ENCODE measurements around the gene GTF3C1.
"Not testable (repeated sequence)": the region's sequence is repeated elsewhere in the genome, so short reads cannot be mapped to it uniquely, and the experiment has no call there.

The GTF3C1 gene, protein sequence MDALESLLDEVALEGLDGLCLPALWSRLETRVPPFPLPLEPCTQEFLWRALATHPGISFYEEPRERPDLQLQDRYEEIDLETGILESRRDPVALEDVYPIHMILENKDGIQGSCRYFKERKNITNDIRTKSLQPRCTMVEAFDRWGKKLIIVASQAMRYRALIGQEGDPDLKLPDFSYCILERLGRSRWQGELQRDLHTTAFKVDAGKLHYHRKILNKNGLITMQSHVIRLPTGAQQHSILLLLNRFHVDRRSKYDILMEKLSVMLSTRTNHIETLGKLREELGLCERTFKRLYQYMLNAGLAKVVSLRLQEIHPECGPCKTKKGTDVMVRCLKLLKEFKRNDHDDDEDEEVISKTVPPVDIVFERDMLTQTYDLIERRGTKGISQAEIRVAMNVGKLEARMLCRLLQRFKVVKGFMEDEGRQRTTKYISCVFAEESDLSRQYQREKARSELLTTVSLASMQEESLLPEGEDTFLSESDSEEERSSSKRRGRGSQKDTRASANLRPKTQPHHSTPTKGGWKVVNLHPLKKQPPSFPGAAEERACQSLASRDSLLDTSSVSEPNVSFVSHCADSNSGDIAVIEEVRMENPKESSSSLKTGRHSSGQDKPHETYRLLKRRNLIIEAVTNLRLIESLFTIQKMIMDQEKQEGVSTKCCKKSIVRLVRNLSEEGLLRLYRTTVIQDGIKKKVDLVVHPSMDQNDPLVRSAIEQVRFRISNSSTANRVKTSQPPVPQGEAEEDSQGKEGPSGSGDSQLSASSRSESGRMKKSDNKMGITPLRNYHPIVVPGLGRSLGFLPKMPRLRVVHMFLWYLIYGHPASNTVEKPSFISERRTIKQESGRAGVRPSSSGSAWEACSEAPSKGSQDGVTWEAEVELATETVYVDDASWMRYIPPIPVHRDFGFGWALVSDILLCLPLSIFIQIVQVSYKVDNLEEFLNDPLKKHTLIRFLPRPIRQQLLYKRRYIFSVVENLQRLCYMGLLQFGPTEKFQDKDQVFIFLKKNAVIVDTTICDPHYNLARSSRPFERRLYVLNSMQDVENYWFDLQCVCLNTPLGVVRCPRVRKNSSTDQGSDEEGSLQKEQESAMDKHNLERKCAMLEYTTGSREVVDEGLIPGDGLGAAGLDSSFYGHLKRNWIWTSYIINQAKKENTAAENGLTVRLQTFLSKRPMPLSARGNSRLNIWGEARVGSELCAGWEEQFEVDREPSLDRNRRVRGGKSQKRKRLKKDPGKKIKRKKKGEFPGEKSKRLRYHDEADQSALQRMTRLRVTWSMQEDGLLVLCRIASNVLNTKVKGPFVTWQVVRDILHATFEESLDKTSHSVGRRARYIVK (N-terminal part only)

DNA sequence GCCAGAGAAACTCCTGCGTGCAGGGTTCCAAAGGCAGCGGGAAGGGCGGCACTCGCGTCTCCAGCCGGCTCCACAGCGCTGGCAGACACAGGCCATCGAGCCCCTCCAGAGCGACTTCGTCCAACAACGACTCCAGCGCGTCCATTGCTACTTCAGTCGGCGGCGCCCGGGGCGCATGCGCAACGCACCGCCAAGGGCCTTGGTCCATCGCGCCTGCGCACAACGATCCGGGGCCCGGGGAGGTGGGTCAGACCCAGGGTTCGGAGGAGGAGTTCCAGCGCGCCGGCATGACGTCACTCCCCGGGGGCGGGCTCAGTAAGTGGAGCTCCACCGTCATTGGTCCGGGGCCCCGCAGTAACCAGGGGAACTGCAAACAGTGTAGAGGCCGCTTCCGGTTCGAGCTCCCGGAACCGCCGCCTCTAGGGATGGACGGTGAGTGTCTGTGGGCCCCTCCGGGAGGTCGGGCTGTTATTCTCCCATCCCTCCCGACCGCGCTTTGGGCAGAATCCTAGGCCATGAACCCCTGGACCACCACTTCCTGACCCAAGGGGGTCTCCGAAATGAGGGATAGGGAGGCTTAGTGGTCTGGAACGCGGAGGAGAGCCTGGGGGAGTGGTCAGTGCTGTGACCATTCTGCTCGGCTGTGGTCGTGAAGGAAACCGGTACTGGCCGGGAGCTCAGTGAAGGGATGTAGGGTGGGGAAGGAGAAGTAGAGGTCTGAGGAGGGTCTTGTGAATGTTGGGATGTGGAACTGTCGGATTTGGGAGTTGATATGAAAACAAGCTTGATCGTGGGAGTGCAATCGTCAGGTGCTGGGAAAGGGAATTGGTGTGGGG is at the start of gene GTF3C1, which contains the start of gene KATNIP:
Gene GTF3C1 (minus strand): TSS at position 168 of the 836 bp plus-strand sequence. CDS start 23 bp downstream, at position 145.
Gene KATNIP (plus strand): TSS at position 399 of the 836 bp plus-strand sequence. CDS start 27 bp downstream, at position 426.
- DNase-seq, result peak; percentile 96 to 99

DNA sequence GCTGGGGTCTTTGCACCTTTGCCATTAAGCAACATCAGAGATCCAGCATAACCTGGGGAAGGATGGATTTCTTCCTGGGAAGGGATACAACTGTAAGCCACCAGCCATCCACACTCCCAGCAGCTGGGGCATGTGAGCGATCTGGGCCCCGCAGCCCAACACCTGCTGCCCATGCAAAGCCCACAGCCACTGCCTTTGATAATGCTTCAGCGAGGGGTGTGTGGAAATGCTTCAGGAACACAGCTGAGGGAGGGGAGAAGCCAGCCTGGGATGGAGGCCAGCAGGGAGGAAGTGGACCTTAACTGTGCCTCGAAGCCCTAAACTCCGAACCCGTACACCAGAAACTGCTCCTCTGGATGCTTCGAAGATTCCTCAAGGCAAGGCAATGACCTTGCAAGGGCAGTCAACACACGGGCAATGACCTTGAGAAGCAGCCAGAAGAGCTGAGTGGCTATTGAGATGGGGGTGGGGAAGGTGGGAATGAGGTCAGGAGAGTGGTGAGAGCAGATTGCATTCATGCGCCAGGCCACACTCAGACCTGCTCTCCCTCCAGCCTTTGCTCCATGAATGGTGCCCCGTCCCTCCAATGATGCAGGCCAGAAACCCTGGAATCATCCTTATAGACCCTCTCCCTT is 49.3 kb upstream of the GTF3C1 start:
- no peak for DNase-seq

DNA sequence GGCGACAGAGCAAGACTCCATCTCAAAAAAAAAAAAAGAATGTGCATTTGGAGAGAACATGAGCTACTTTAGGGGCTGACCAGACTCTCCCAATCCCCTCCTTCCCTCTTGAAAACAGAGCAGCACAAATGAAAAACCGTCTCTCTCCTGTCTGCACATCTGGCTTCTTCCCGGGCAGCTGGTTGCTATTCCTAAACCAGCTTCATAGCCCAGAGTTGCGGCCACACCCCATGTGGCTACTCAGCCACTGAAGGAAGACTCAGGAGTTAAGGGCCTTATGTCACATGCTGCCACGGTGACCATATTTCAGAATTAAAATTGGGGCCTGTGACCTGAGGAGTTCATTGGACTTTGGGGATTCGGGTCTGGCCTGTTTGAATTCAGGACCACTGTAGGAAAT is 48.5 kb upstream of the GTF3C1 start:
- DNase-seq, result no peak

DNA sequence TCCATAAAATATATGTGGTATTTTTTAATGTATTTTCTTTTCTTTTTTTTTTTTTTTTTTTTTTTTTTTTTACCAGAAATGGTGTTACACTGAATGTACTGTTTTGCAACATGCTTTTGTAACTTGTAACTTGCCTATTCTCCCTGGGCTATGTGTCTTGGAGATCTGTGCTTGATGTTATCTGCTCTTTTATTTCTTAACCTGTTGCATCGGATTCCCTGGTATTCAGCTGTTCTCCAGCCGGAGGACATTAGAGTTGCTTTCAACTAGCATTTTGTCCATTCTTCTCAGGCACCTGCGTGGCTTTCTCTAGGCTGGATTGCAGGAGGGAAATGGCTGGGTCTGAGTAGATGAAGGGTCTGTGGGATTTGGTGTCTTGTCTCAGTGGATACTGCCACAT is 47.6 kb upstream of the GTF3C1 start:
- DNase-seq, result no peak

DNA sequence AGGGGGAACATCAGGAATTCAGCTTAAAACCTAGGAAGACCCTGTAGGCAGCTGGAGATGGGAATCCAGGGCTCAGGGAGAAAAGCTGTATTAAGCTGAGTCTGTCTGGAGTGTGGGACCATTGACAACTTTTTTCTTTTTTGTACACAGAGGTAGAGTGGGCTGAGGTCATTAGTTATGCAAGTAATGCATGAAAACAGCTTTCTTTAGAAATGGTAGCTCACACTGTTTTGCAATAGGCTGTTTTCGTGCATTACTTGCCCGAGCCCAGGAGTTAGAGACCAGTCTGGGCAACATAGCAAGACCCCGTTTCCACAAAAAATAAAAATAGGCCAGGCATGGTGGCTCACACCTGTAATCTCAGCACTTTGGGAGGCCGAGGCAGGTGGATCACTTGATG is 46.7 kb upstream of the GTF3C1 start:
- no peak for DNase-seq

DNA sequence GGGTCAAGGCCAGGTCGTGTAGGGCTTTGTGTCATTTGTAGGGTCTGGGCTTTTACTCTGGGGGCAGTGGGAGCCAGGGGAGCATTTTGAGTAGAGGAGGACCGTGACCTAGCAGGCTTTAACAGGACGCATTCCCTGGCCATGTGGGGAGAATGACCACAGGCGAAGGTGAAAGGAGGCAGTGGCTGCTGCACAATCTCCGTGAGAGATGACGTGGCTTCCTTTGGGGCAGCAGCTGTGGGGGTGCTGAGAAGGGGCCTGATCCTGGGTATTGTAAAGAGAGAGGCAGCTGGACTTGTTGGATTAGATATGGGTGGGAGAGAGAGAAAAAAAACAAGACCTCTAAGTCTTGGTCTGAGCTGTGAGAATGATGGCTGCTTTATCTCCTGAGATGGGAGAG is 46.3 kb upstream of the GTF3C1 start:
- no peak for DNase-seq

DNA sequence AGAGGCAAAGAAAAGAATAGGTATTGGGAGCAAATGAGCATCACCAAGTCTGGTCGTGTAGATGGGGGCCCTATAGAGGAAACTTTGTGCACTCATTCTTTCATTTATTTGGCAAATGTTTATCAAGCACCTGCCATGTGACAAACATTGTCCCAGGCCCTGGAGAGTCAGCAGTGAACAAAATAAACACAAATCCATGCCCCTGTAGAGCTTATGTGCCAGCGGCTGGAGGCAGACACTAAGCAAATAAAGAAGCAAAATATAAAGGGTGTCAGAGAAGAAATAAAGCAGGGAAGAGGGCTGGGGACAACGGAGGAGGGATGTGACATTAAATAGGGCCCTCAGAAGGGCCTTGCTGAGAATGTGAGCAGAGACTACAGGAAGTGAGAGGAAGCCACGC is 45.8 kb upstream of the GTF3C1 start:
- no peak for DNase-seq

DNA sequence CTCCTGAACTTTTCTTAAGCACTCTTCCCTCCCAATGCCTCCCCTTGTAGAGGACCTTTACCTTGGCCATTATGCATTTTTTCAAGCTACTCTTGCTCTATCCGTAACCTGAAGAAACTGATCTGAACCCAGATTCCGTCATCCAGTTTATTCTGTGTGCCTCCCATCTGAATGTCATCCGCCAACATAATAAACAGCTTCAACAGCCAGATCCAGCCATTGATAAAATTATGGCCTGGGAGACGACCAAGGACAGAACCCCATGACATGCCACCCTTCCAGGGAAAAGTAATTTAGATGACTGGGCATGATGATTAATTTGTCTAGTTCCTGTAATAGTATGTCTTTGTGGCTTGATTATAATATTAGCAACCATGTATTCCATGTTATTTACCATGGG is 42.1 kb upstream of the GTF3C1 start:
- DNase-seq, result no peak

DNA sequence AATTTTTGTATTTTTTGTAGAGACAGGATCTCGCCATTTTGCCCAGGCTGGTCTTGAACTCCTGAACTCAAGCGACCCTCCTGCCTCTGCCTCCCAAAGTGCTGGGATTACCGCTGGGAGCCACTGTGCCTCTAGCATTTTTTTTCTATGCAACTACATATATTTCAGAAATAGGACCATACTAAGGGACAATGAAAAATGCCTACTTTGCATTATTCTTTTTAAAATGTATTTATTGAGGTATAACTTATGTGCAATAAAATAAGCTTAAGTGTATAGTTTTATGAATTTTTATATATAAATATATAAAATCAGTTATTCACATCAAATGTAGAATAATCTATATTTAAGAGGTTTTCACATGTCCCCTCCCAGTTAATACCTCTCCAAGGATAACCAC is 38.3 kb upstream of the GTF3C1 start:
- DNase-seq, result no peak

DNA sequence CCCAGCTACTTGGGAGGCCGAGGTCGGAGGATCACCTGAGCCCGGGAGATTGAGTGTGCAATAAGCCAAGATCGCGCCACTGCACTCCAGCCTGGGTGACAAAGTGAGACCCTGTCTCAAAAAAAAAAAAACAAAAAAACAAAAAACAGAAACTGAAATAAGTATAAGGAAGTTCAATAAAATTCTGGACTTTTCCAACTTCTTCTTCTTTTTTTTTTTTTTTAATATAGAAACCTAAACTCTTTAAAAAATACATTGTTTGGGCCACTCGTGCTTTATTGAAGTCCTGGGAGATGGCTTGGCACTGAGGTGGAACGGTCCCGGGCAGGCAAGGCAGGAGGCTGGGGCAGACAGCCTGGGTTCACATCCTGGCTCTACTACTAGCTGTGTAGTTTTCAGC is 37.0 kb upstream of the GTF3C1 start:
- no peak for DNase-seq

DNA sequence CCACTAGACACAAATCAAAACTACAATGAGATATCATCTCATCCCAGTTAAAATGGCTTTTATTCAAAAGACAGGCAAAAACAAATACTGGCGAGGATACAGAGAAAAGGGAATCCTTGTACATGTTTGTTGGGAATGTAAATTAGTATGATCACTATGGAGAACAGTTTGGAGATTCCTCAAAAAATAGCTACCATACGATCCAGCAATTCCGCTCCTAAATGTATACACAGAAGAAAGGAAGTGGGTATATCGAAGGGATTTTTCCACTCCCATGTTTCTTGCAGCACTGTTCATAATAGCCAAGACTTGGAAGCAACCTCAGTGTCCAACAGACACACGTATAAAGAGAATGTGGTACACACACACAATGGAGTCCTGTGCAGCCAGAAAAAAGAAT is 35.5 kb upstream of the GTF3C1 start:
- no peak for DNase-seq

DNA sequence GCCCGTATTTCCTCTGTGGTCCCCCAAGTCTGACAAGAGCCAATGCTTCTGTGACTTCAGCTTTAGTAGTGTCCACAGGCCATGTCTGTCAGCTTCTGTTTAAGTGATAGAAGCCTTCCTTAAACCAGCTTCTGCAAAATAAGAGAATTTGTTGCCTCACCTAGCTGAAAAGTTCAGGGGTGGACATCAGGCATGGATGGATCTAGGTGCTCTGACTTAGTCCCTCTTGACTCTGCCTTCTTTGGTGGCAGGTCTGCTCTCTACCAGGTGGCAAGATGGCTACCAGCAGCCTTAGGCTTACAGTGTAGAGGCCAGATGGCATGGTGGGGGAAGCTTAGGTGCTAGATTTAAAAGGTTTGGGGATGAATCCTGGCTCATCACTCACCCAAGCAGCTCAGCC is 33.9 kb upstream of the GTF3C1 start:
- no peak for DNase-seq

DNA sequence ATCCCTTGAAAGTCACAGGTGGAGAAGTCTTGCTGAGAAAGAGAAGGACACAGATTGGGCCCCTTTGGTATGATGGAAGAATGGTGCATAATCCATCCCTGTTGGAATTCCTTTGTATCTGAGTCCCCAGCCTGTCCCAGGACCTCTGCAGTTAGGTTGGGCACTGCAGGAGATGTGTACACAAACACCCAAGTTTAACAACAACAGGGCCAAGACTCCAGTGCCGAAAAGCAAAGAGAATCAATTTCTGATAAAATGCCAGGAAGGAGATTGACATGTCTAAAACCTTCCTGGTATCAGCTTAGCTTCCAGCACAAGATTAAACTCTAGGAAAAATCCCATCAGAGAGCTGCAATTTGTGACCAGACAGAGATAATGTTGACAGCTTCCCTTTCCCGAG is 33.2 kb upstream of the GTF3C1 start:
- no peak for DNase-seq

DNA sequence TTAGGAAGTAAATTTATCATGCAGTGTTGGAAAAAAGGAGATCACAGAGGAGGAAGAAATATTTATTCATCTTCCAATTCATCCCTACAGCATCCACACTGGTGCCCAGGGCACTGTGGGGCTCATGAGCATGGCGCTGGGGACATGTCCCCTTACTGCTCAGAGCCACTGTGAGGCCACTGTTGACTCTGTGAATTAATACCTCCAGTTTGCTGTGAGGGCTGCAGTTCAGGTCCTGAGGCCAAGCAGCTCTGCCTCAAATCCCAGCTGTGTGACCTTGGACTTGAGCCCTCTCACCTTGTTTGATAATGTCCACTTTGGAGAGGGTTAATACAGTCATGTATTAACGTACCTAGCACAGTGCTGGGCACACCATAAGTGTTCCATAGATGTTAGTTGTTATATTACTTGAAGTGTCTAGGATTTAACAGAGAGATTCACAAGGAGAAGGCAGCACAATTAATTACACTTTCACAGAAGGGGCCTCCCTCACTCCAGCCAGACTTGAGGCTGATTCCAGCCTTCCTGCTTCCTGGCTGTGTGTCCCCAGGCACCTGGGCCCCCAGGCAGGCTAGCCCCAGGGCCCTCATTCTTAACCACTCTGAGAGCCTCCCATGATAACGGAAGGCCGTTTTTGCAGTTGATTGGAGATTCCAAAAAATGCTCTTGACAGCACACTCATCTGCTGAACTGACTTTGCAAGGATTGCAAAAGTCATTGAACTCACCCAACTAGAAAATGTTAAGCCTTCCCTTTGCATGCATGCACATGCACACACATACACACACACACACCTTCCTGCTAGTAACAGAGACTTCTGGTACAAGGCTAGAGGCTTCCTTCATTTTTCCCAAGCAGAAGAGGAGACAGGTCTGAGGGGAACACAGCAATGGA is 29.6 kb upstream of the GTF3C1 start:
- no peak for DNase-seq

DNA sequence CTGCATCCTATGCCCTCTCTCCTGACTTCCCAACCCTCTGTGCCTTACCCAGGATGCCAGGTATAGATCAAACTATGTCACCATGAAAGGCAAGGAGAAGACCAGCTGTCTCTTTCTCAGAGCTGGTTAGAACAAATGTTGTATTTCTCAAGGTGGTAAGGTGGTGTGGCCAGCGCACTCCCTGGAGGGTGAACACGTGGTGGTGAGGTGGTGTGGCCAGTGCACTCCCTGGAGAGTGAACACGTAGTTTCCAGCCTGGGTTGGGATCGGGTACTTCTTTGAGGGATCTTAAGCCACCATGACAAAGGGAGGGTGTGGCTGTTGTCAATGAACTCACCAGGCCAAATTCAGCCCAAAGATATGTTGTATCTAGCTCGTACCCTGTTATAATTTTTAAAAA is 27.0 kb upstream of the GTF3C1 start:
- DNase-seq, result no peak

DNA sequence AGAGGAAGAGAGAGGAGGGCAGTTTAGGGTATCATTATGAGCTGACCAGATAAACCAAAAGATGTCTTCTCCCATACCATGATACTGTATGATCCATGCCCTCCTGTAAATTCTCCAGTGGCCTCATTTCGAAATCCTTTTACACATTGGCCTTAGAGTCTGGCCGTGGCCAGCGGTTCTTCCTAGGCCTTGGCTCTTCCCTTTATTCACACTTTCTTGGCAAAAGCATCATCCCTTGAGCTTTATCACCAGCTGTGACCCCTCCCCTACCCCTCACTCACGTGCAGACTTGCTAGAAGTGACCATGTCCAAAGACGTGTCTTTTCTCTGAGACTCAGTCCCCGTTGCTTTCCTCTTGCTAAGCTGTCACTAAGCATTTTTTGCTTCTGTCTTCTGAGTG is 23.0 kb upstream of the GTF3C1 start:
- no peak for DNase-seq

DNA sequence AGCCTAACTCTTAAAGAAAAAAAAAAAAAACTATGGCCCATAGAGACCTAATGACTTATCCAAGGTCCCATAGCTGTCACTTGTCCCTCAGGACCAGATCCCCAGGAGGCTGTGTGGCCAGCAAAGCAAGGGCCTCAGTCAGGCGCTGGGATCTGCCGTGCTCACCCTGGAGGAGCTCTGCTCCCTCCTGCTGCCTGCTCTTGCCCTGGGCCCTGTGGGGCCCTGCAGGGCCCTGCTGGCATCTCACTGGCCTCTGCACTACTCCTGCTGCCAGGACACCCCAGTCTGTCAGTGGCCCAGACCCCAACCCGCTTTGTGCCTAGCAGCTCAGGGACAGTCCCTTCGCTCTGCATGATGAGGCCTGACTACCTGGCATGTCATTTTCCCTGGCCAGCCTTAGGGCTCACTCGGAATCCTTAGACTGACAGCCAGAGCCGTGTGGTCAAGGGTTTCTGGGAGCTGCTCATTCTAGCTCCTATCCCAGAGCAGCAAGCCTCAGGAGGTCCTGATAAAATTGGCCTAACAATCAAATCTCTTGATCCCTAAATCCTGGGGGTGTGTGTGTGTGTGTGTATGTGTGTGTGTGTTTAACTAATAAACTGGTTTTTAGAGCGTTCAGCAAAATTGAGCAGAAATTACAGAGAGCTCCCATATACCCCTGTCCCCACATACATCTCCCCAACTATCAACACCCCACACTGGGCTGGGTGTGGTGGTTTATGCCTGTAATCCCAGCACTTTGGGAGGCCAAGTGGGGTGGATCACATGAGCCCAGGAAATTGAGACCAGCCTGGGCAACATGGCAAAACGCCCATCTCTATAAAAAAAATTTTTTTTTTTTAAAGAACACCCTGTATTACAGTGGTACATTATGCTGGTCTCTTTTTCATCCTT is 22.0 kb upstream of the GTF3C1 start:
- DNase-seq, result no peak

DNA sequence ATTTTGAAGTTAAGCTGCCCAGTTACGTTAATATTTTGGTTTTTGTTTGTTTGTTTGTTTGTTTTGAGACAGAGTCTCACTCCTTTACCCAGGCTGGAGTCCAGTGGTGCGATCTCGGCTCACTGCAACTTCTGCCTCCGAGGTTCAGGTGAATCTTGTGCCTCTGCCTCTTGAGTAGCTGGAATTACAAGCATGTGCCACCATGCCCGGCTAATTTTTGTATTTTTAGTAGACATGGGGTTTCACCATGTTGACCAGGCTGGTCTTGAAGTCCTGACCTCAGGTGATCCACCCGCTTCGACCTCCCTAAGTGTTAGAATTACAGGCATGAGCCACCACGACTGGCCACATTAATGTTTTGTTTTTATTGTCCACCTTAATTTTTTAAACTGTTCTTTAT is 21.3 kb upstream of the GTF3C1 start:
- not testable (repeated sequence) for DNase-seq

DNA sequence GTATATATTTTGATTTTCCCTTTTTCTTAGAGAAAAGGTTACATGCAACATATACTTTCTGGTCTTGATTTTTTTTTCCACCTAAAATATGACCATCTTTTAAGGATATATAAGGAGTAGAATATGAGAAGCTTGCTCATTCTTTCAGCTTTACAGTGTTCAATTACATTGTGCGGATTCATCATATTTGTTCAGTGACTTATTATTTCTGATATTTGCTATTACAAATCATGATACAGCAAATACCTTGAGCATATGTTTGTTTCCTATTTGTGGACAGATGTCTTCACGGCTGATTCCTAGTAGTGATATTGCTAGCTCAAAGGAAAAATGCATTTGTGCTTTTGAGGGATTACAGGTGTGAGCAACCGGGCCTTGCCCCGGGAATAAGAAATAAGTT is 18.4 kb upstream of the GTF3C1 start:
- no peak for DNase-seq

Measured in NCI-H2081 (cell line).